HG03280 (cell line): ENCODE results near the gene MAP6.

Experiments used
- ATAC-seq: cut with Tn5 transposase; IDR thresholded peaks from one replicate; pipeline ENCODE4 v1.9.1; 2021; ENCODE audit warnings: mild to moderate bottlenecking, moderate library complexity; ENCODE audit not compliant: unreplicated experiment

MAP6 gene

DNA sequence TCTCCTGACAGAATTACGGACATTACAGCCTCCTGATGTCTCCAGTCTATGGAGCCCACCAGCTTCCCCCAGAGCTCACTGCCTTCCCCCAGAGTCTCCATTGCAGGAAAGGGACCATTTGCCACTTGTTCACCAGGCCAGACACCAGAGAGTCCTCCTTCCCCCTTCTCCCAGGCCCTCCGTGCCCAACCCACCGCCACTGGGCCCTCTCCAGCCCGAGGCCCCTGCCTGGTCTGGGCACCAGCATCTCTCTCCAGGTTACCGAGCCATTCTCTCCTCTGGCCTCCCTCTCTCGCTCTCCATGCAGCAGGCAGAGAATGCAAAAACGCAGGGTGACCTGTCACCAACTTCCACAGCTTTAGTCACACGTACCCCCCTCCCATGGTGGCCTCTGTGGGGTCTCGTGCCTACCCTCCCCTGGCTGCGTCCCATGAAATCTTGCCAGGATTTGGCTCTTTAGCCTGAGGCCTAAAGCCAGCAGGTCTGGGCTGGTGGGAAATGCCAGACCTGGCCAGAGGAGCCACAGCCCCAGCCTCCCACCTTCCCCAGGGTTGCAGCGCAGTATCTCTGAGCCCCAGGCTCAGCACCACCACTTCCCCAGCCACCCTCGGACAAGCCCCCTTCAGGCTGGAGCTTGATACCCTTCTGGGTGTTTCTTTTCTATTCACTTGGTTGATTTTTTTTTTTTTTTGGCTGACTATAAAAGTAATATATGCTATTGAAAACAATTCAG is 113.6 kb downstream of the MAP6 start:
- ATAC-seq, result no peak

GRCh38 chr11:75554258-75555022 is 114.4 kb downstream of the MAP6 start:
- no peak for ATAC-seq

GRCh38 chr11:75553889-75554257 is 115.0 kb downstream of the MAP6 start:
- no peak for ATAC-seq

DNA sequence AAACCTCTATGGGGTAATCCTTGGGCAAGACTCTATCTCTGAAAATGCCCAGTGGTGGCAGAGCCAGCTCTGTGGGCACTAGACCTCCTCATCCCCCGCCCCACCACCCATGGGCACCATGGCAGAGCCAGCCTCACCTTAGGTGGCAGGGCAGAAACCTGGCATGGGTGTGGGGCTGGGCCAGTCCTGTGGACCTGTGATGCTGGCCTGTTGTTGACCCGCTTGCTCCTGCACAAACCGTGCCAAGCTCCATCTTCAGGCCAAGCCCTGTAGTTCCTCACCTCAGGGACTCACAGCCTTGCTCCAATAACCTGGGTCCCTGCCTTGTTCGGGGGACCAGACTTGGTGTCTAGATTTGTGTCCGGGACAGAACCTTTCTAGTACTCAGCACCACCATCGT is 115.7 kb downstream of the MAP6 start:
- no peak for ATAC-seq

GRCh38 chr11:75549370-75549958 is 119.4 kb downstream of the MAP6 start:
- no peak for ATAC-seq

DNA sequence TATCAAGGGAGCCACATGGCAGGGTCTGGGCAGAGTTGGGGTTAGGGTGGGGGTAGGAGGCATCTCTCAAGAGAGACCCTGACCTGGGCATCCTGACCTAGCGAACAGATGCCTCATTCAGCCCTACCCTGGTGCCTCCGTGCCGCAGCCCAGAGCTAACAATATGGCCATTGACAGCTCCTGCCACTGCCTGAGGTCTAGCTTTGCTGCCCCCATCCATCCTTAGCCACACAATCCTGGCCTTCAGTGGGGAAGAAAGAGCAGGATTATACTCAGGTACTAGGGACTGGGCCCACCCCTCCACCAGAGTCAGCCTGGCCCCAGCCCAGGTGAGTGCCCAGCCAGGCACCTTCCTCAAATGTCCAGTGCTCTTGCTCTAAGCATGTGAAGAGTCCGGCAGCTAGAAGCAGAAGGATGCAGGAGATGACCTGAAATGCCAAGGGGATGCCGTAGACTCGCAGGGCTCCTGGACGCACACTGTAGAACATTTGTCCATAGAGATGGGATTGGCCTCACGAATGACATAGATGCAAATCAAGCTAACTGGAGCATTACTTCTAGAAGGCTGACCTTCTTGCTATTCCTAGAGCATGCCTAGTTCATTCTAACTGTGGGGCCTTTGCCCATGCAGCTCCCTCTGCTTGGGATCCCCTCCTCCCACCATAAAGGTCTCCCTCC is 120.1 kb downstream of the MAP6 start:
- ATAC-seq, result no peak

DNA sequence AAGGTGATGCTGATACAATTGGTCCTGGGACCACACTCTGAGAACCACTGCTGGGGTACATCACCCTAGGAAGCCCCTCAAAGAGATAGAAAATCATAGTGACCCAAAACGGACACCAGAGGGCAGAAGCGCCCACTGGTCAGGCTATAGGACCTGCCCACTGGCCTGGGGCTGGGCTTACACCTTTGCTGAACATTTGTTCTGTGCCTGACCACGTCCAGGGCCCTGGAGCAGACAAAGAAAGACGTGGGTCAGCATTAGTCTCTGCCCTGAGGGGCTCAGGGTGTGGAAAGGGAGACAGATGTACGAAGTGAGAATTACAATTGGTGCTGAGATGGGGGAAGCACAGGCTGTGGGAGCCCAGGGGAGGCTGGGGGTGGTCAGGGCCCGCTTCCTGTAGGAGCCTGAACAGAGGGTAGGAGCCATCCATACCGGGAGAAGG is 121.2 kb downstream of the MAP6 start:
- no peak for ATAC-seq

DNA sequence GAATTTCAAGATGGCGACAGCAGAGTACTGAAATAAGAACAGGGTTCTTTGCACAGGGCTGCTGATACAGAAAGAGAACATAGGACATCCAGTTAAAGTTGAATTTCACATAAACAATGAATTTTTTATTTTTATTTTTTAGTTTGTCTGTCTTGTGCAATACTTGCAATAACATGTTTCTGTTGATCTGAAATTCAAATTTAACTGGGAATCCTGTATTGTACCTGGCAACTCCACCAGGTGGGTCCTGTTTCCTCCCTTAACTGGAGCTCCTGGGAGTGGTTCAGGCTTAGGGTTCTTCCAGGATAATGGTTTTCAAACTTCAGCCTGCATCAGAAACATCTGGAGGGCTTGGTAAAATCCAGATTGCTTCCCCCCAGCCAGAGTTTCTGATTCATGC is 121.7 kb downstream of the MAP6 start:
- no peak for ATAC-seq

DNA sequence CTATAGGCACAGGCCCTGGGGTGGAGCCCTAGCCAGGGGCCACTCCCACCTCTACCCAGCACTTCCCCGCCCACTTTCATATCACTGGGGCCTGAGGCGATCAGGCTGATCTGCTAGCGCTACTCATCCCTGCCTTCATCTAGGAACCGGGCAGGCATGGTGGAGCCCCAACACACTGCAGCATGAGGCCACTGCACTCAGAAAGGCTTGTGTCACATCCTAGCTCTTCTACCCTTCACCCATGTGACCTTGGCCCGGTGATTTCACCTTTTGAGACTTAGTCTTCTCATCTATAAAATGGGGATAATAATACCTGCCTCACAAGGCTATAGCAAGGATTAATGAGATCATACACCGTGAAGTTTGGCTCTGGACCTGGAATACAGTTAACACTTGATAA is 125.0 kb downstream of the MAP6 start:
- ATAC-seq, result no peak

DNA sequence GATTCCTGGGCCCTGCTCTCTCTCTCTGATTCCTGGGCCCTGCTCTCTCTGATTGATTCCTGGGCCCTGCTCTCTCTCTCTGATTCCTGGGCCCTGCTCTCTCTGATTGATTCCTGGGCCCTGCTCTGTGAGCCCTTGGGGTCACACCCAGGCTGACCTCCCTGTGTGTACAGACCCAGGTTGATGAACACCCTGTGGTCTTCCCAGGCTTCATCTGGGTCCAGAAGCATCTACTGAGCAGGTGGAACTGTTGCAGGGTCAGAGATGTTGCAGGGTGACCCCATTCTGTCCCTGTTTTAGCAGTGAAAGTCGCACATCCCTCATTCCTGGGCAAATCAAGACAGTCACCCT is 126.8 kb downstream of the MAP6 start:
- ATAC-seq, result no peak

GRCh38 chr11:75541193-75542087 is 127.4 kb downstream of the MAP6 start:
- no peak for ATAC-seq

DNA sequence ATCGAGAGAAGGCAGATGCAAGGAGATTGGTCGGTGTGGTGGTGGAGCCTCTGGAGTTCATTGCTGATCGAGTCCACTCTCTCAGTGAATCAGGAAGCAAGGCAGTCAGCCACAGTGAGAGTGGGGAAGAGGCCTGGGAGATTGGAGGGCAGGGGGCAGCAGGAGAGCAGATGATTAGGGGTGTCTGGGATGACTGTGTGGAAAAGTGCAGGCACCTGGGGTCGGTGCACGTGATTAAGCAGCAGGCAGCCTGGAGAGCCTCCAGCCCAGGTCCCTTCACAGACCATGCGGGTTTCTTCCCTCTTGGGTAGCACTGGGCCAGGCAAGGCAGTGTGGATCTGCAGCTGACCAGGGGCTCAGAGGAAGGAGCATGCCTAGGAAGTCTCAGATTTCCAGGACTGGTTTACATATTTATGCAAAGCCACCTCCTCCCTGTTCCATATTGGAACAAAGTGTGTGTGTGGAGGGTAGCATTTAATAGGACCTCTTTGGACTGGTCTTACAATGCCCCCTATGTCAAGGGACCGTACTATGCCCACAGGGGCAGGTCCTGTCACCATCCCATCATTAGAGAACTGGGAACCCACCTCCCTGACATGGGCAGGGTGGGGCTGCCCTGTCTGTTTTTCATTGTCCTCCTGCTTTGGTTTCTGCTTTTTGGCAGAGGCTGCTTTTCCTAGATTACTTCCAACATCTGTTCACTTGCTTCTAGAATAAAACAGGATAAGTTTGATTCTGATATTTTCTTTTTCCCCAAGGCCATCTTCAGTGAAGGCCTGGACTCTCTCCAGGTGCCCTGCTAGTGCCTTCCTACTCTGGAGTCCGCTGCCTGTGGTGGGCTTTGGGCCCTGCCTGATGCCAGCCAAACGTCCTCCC is 129.1 kb downstream of the MAP6 start:
- ATAC-seq, result no peak

GRCh38 chr11:75538150-75538942 is 130.5 kb downstream of the MAP6 start:
- no peak for ATAC-seq

DNA sequence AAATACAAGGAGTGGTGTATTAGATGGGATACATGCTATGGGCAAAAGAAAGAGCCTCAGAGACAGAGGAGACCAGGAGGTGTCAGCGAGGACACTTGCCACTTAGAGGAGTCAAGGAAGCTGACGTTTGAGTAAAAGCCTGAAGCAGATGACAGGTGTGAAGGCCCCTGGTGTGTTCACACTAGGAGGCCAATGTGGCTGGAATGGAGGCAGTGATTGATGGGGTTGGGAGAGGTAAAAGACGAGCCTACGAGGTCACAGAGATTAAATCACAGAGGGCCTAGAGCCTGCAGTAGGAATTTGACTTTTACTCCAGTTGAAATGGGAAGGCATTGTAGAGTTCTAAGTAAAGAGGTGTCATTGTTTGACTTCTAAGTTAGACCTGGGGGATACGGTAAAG is 131.1 kb downstream of the MAP6 start:
- no peak for ATAC-seq
